ENCODE measurements around the gene PRKAG2. TPM values are rescaled to one million over a fixed set of nuclear protein-coding genes. Genes with fewer than 3 reads are reported as not detected.

The PRKAG2 gene
- total and polyA plus RNA-seq, 5 donors: 162 to 298 (median 181) TPM

DNA sequence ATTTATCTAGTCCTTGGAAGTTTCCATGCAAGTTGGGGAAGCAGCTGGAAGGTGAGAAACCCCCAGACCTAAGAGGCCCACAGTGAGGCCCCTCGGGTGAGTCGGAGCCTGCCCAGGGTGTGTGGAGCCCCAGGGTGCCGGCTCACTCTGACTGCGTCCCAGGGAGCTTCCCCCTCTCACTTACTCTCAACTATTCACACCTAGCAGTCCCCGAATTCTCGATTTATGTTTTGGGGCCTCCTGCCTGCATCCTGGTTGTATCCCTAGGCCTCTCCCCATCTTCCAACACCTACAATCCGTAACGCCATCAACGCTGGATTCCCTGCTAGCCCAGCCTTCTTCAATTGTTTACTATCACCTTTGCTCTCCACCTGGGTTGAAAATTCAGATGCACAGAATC is 63.9 kb downstream of the PRKAG2 start:
- ATAC-seq: no peak
- Histone ChIP-seq H3K4me1 (ENCODE audit: control insufficient read depth, insufficient read depth, low read length) (no peaks in the 10 kb centered on the region), H3K9me3 (ENCODE audit: control insufficient read depth, low read length) (no peaks in the 10 kb centered on the region), H3K4me3 (ENCODE audit: low read length) (no peak overlapping the region), H3K27ac (ENCODE audit: low read length) (no peak overlapping the region), H3K27me3 (ENCODE audit: control insufficient read depth, insufficient read depth) (no peaks in the 10 kb centered on the region)
- WGBS: 81% methylated on average over 9 of the region's 9 CpGs
- no peak for DNase-seq
- intact Hi-C loops (cut with DNase I): no loop called here

DNA sequence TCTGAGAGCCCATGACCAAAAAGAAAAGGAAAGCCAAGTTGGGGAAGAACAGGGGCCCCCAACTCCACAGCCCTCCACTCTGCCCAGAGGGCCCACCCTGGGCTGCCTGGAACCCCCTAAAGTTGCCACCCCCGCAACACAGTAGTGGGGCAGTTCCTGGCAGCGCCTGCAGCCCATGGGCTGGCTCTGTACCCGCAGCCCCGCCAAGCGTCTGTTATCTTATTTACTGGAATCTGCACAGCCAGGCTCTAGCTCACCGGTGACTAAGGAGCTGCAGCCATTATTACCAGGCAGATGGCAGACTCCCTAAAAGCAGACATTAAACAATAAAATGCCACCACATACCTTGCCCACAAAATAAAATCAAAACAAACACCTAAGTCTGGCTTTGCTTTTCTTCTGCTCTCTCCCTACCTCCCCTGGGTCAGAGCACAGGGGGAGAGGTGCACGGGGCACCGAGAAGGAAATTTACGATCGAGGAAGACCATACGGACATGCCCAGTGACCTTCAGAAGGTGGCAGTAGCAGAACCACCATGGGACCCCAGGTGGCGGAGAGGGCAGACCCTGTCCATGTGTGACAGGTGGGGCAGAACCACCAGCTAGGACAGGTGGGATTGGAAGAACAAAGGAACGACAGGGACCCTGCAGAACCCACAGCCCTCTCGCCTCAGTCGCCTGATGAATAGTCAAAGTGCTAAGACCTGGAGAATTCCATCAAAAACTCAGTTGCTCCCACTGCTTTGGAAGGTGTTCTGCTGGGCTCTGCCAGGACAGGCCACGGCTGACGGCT is 66.3 kb downstream of the PRKAG2 start:
- Histone ChIP-seq H3K27ac (ENCODE audit: low read length) (no peak overlapping the region), H3K9me3 (ENCODE audit: control insufficient read depth, low read length) (no peaks in the 10 kb centered on the region), H3K4me1 (ENCODE audit: control insufficient read depth, insufficient read depth, low read length) (no peaks in the 10 kb centered on the region), H3K27me3 (ENCODE audit: control insufficient read depth, insufficient read depth) (no peaks in the 10 kb centered on the region), H3K4me3 (ENCODE audit: low read length) (no peak overlapping the region)
- intact Hi-C loops (cut with DNase I): no loop called here
- 81% methylated on average over 17 of the region's 17 CpGs for WGBS
- no peak for DNase-seq
- ATAC-seq: no peak

DNA sequence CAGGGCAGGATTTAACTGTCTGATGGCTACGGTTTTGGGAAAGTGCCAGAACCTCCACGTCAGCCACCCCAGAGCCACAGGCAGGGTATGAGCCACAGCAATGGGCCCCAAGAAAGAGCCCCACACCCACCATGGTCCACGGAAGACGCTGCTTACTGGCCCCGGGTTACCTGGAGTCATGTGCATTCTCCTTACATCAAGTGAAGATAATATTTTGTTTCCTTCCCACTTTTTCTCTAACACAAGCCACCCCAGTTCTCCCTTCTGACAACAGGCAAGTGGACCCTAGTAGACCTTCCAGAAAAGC is 67.1 kb downstream of the PRKAG2 start:
- Histone ChIP-seq H3K27ac (ENCODE audit: low read length) (no peak overlapping the region), H3K9me3 (ENCODE audit: control insufficient read depth, low read length) (no peaks in the 10 kb centered on the region), H3K4me1 (ENCODE audit: control insufficient read depth, insufficient read depth, low read length) (no peaks in the 10 kb centered on the region), H3K27me3 (ENCODE audit: control insufficient read depth, insufficient read depth) (no peaks in the 10 kb centered on the region), H3K4me3 (ENCODE audit: low read length) (no peak overlapping the region)
- DNase-seq: no peak
- 83% methylated on average over 5 of the region's 5 CpGs for WGBS
- ATAC-seq: no peak
- intact Hi-C loops (cut with DNase I): no loop called here

DNA sequence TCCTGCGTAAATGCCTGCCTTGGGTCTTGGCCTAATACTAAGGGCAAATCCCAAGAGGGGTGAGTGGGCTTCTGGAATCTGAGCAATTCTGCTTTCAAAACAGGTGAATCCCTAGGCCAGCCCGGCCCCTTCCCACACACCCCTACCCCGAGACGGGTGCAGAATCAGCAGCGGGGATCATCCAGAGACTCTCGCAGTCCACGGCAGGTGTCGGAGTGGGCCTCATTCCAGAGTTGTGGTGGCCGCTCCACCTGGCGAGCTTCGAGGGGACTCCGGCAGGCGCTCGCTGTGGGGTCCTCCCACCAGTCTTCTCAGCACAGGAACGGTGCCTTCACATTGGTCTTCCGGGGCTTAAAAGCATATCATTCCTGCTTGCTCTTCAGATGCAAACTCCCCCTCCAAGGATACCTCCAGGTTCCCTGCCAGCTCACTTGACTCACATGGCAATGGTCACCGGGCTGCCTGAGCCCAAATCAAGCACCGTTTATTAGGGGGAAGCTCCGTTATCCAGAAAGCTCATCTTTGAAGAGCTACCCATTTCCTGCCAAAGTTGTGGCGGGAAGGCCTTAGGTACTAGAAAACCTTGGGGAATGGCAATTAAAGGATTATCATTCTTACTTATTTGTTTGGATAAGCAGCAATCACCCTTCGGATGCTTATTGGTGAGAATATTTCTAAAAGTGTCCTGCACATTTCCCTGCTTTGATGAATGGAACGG is 67.6 kb downstream of the PRKAG2 start:
- DNase-seq: no peak
- Histone ChIP-seq H3K4me1 (ENCODE audit: control insufficient read depth, insufficient read depth, low read length) (no peaks in the 10 kb centered on the region), H3K27me3 (ENCODE audit: control insufficient read depth, insufficient read depth) (no peaks in the 10 kb centered on the region), H3K27ac (ENCODE audit: low read length) (no peak overlapping the region), H3K4me3 (ENCODE audit: low read length) (no peak overlapping the region), H3K9me3 (ENCODE audit: control insufficient read depth, low read length) (no peaks in the 10 kb centered on the region)
- WGBS: 87% methylated on average over 22 of the region's 22 CpGs
- no peak for ATAC-seq
- intact Hi-C loops (cut with DNase I): no loop called here

DNA sequence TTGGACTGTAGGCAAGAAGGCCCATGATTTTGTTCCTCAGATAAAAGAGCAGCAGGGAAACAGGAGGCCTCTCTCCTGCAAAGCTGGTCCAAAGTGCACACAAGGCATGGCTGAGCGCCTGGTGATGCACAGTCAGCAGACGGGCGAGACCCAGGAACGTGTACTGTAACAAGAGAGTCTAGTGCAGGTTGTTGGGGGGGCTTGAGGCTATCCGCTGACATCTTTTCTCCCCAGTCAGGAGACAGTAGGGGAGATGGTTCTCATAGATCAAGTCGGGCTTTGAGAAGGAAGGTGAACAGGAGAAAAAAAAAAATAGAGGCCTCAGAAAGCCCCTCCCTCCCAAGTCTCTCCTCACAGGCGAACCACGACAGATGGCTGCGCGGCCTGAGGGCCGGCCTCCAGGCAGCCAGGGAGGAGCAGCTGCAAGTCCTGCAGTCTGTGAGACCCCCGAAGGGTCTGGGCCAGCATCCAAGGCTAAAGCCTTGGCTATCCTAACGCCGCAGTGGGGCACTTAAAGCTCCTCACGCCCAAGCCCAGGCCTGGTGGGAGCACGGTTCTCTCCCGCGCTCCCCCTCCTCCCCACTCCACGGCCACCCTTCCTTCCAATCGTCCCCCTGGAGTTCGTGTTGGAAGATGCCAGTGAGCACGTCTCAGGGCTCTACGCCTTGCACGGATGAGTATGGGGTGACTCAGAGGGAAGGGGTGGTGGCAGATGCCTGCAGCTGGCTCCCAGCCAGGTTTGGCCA is 68.3 kb downstream of the PRKAG2 start:
- Histone ChIP-seq H3K4me1 (ENCODE audit: control insufficient read depth, insufficient read depth, low read length) (no peaks in the 10 kb centered on the region), H3K9me3 (ENCODE audit: control insufficient read depth, low read length) (no peaks in the 10 kb centered on the region), H3K27me3 (ENCODE audit: control insufficient read depth, insufficient read depth) (no peaks in the 10 kb centered on the region), H3K4me3 (ENCODE audit: low read length) (no peak overlapping the region), H3K27ac (ENCODE audit: low read length) (no peak overlapping the region)
- intact Hi-C loops (cut with DNase I): no loop called here
- DNase-seq: no peak
- WGBS: 84% methylated on average over 24 of the region's 24 CpGs
- peak in 1 of 2 donors; percentile 32 for ATAC-seq

DNA sequence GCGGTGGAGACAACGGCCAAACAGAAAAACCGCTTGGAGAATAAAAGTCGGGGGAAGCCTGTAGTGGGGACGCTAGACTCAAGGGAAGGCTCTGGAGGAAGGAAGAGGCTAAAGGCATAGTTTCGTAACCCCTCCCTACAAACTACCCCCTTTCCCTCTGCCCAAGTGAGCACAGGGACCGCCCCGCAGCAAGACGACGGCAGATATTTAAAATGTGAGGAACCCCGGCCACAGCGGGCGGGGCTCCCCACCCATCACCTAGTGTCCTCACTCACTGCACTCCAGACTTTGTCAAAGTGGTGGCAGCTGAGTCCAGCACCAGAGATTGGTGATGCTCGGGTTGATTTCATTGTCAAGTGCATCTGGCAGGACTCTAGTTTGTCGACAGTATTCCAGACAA is 69.1 kb downstream of the PRKAG2 start:
- Histone ChIP-seq H3K27ac (ENCODE audit: low read length) (no peak overlapping the region), H3K9me3 (ENCODE audit: control insufficient read depth, low read length) (no peaks in the 10 kb centered on the region), H3K4me1 (ENCODE audit: control insufficient read depth, insufficient read depth, low read length) (no peaks in the 10 kb centered on the region), H3K4me3 (ENCODE audit: low read length) (no peak overlapping the region), H3K27me3 (ENCODE audit: control insufficient read depth, insufficient read depth) (no peaks in the 10 kb centered on the region)
- no peak for ATAC-seq
- intact Hi-C loops (cut with DNase I): no loop called here
- no peak for DNase-seq
- 76% methylated on average over 15 of the region's 15 CpGs for WGBS

DNA sequence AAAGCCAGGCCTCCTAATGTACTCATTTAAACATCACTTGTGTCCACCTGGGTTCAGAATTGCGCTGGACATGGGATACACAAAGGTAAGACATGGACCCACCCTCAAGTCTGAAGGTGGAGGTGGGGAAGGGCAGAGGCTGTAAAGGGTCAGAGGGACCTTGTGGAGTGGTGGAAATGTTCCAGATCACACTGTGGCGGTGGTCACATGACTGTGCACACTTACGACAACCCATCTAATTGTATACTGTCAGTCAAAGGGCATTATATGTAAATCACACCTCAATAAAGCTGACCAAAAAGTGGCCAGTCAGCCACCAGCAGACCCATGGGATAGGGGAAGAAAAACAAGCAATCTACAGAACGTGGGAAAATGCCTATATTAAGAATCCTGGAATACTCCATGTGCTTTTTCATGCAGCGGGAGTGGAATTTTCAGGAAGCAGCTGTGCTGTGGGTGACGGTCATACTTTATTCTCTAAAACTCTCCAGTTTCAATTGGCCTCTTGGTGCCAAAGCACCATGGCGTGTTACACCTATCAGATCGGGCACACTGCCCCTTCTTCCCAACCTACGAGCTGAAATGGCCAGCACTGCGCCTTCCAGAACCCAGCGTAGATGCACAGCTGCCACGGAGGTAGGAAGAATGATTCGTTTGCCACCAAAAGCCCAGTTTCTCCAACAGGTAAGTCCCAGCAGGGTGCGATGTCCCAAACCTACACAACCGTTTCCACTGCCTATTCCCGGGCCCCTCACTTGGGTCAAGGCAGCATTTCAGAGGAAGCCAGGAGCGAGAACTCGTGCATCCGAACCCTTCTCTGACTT is 69.8 kb downstream of the PRKAG2 start:
- intact Hi-C loops (cut with DNase I): no loop called here
- Histone ChIP-seq H3K27me3 (ENCODE audit: control insufficient read depth, insufficient read depth) (no peaks in the 10 kb centered on the region), H3K4me1 (ENCODE audit: control insufficient read depth, insufficient read depth, low read length) (no peaks in the 10 kb centered on the region), H3K9me3 (ENCODE audit: control insufficient read depth, low read length) (no peaks in the 10 kb centered on the region), H3K27ac (ENCODE audit: low read length) (no peak overlapping the region), H3K4me3 (ENCODE audit: low read length) (no peak overlapping the region)
- ATAC-seq (no peak), DNase-seq (no peak)
- WGBS: 80% methylated on average over 19 of the region's 19 CpGs

DNA sequence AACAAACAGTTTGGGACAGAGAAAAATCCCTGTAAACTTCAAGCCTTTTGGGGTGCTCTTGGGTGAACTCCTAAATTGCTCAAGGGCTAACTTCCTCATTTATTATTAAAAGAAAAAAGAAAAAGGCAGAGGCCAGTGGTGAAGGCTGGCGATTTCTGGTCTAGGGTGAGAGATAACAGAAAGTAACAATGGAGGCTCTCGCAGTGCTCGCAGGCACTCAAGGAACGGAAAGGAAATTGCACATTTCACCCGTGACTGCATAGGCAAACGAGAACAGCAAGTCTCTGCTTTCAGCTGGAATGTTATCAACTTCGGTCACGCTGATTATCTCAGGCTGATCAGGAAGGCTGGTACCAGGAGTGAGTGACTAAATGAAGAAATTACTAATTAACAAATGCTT is 70.7 kb downstream of the PRKAG2 start:
- Histone ChIP-seq H3K27ac (ENCODE audit: low read length) (no peak overlapping the region), H3K4me3 (ENCODE audit: low read length) (no peak overlapping the region), H3K9me3 (ENCODE audit: control insufficient read depth, low read length) (no peaks in the 10 kb centered on the region), H3K4me1 (ENCODE audit: control insufficient read depth, insufficient read depth, low read length) (no peaks in the 10 kb centered on the region), H3K27me3 (ENCODE audit: control insufficient read depth, insufficient read depth) (no peaks in the 10 kb centered on the region)
- no peak for ATAC-seq
- no peak for DNase-seq
- intact Hi-C loops (cut with DNase I): no loop called here
- WGBS: 43% methylated on average over 8 of the region's 8 CpGs

- H3K9me3 ChIP-seq (ENCODE audit: control insufficient read depth, low read length): no peaks in the 10 kb centered on the region
- WGBS: 79% methylated on average over 6 of the region's 6 CpGs
- no peak for DNase-seq
Observed at GRCh38 chr7:151805191-151805590, 71.7 kb downstream of the PRKAG2 start.

DNA sequence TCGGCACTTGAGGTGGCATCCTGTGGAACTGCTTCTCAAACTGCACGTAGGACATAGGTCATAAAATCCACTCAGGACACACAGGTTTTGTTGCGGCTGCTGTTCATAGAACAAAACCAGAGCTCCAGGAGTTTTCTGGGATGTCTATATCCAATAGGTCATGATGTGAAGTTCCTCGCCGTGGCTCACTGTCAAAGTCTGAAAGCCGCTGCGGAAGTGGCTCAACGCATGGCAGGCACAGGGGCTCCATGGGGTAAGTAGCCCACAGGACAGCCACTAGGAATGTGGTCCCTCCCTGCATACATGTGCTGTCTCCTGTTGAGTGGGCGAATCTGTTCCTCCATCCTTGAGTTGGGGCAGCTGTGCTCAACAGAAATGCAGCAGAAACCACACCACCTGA is 72.2 kb downstream of the PRKAG2 start:
- Histone ChIP-seq H3K9me3 (ENCODE audit: control insufficient read depth, low read length) (no peaks in the 10 kb centered on the region), H3K27ac (ENCODE audit: low read length) (no peak overlapping the region), H3K4me1 (ENCODE audit: control insufficient read depth, insufficient read depth, low read length) (no peaks in the 10 kb centered on the region), H3K4me3 (ENCODE audit: low read length) (no peak overlapping the region), H3K27me3 (ENCODE audit: control insufficient read depth, insufficient read depth) (no peaks in the 10 kb centered on the region)
- intact Hi-C loops (cut with DNase I): no loop called here
- WGBS: 96% methylated on average over 9 of the region's 9 CpGs
- DNase-seq (no peak), ATAC-seq (no peak)

More at GRCh38 chr7:151805191-151805590, 71.7 kb downstream of the PRKAG2 start:
- no peak overlapping the region for H3K27ac ChIP-seq (ENCODE audit: low read length)
- no peak for ATAC-seq
- H3K27me3 ChIP-seq (ENCODE audit: control insufficient read depth, insufficient read depth): no peaks in the 10 kb centered on the region
- intact Hi-C loops (cut with DNase I): no loop called here
- no peaks in the 10 kb centered on the region for H3K4me1 ChIP-seq (ENCODE audit: control insufficient read depth, insufficient read depth, low read length)
- H3K4me3 ChIP-seq (ENCODE audit: low read length): no peak overlapping the region

Measured in right cardiac atrium (tissue), 5 donors.